ENCODE measurements around the gene GPC3. TPM values are rescaled to one million over a fixed set of nuclear protein-coding genes. Genes with fewer than 3 reads are reported as not detected.

GPC3 gene
- total RNA-seq, 6 donors from 2014 or later = 9.4 to 111 (median 57.6) TPM

GRCh38 chrX:133789829-133790228 lies 195.6 kb downstream of the GPC3 start:
- DNase-seq (no peak), ATAC-seq (ENCODE audit: low FRiP score in 2 of 2) (no peak)
- no peak overlapping the region for H3K4me3 ChIP-seq
- H3K36me3 ChIP-seq = no peaks in the 10 kb centered on the region
- H3K27ac ChIP-seq = no peak overlapping the region
- 51 to 60% methylated on average over 3 of the region's 3 CpGs for WGBS, 2 donors
- TF ChIP-seq EP300 (IDR thresholded peaks at IDR 0.05) = no peak
- no peak for TF ChIP-seq POLR2AphosphoS5 (IDR thresholded peaks at IDR 0.05)
- TF ChIP-seq POLR2A (IDR thresholded peaks at IDR 0.05) = no peak
- TF ChIP-seq CTCF (IDR thresholded peaks at IDR 0.05) = no peak
- H3K27me3 ChIP-seq = no peaks in the 10 kb centered on the region
- no peaks in the 10 kb centered on the region for H3K9me3 ChIP-seq
- H3K4me1 ChIP-seq = peaks cover 0 to 3% (median 0%) of the 10 kb centered on the region in 4 donors

- Histone ChIP-seq H3K9me3 (no peaks in the 10 kb centered on the region), H3K36me3 (no peaks in the 10 kb centered on the region), H3K27me3 (no peaks in the 10 kb centered on the region), H3K4me3 (no peak overlapping the region), H3K27ac (no peak overlapping the region), H3K4me1 (no peaks in the 10 kb centered on the region)
- ATAC-seq (ENCODE audit: low FRiP score in 2 of 2) (no peak), DNase-seq (no peak)
- TF ChIP-seq POLR2A (IDR thresholded peaks at IDR 0.05) = no peak
- no peak for TF ChIP-seq CTCF (IDR thresholded peaks at IDR 0.05)
- no peak for TF ChIP-seq EP300 (IDR thresholded peaks at IDR 0.05)
- TF ChIP-seq POLR2AphosphoS5 (IDR thresholded peaks at IDR 0.05) = no peak
- 89 to 93% methylated on average over 8 of the region's 8 CpGs for WGBS, 2 donors
Observed at GRCh38 chrX:133786382-133786781, 199.0 kb downstream of the GPC3 start.

- 61% methylated on average over 2 of the region's 2 CpGs; no CpG with 5 or more reads in 1 of the 2 donors for WGBS, 2 donors
- Histone ChIP-seq H3K36me3 (no peaks in the 10 kb centered on the region), H3K27me3 (no peaks in the 10 kb centered on the region), H3K4me1 (no peaks in the 10 kb centered on the region), H3K27ac (no peak overlapping the region), H3K4me3 (no peak overlapping the region), H3K9me3 (no peaks in the 10 kb centered on the region)
- ATAC-seq (ENCODE audit: low FRiP score in 2 of 2) (no peak), DNase-seq (no peak)
- TF ChIP-seq POLR2A (IDR thresholded peaks at IDR 0.05) (no peak), EP300 (IDR thresholded peaks at IDR 0.05) (no peak), POLR2AphosphoS5 (IDR thresholded peaks at IDR 0.05) (no peak), CTCF (IDR thresholded peaks at IDR 0.05) (no peak)
Observed at GRCh38 chrX:133783274-133783673, 202.1 kb downstream of the GPC3 start.

GRCh38 chrX:133781174-133781573 lies 204.2 kb downstream of the GPC3 start:
- Histone ChIP-seq H3K9me3 (no peaks in the 10 kb centered on the region), H3K27me3 (no peaks in the 10 kb centered on the region), H3K36me3 (no peaks in the 10 kb centered on the region), H3K4me1 (no peaks in the 10 kb centered on the region), H3K27ac (no peak overlapping the region), H3K4me3 (no peak overlapping the region)
- DNase-seq = no peak
- no peak for ATAC-seq (ENCODE audit: low FRiP score in 2 of 2)
- TF ChIP-seq CTCF (IDR thresholded peaks at IDR 0.05) (no peak), POLR2A (IDR thresholded peaks at IDR 0.05) (no peak), EP300 (IDR thresholded peaks at IDR 0.05) (no peak), POLR2AphosphoS5 (IDR thresholded peaks at IDR 0.05) (no peak)
- WGBS, 2 donors = 79 to 90% methylated on average over 1 of the region's 1 CpG

- DNase-seq (peak in 1 of 2 donors; percentile 24), ATAC-seq (ENCODE audit: low FRiP score in 2 of 2) (no peak)
- 54 to 75% methylated on average over 7 of the region's 7 CpGs for WGBS, 2 donors
- Histone ChIP-seq H3K4me1 (no peaks in the 10 kb centered on the region), H3K4me3 (no peak overlapping the region), H3K27me3 (no peaks in the 10 kb centered on the region), H3K27ac (no peak overlapping the region), H3K36me3 (no peaks in the 10 kb centered on the region), H3K9me3 (no peaks in the 10 kb centered on the region)
- peak in 3 of 6 experiments; percentile 11 to 30 (median 25) for TF ChIP-seq CTCF (IDR thresholded peaks at IDR 0.05)
- TF ChIP-seq POLR2A (IDR thresholded peaks at IDR 0.05) = no peak
Observed at GRCh38 chrX:133776072-133776471, 209.3 kb downstream of the GPC3 start.
